ENCODE data around the gene TMA7. TPM values are rescaled to one million over a fixed set of nuclear protein-coding genes. Genes with fewer than 3 reads are reported as not detected.

Gene TMA7
- polyA plus RNA-seq, 1 donor from 2014 or later, result 1,747 TPM

- Histone ChIP-seq H3K9ac (ENCODE audit: low read length) (no peak overlapping the region), H3K9me3 (ENCODE audit: low read length) (no peaks in the 10 kb centered on the region), H3K9me2 (ENCODE audit: insufficient read depth, low read length) (no peaks in the 10 kb centered on the region), H3K79me2 (replicated peaks; ENCODE audit: insufficient read depth, low read length) (peaks cover 10% of the 10 kb centered on the region), H3K27ac (ENCODE audit: low read length) (no peak overlapping the region), H3K4me3 (ENCODE audit: low read length) (no peak overlapping the region), H3K36me3 (ENCODE audit: insufficient read depth, low read length) (no peaks in the 10 kb centered on the region), H2AFZ (ENCODE audit: low read depth, low read length) (no peak overlapping the region), H3K4me2 (ENCODE audit: low read length) (no peak overlapping the region), H3F3A (ENCODE audit: insufficient read depth, low read length, poor library complexity, severe bottlenecking) (no peaks in the 10 kb centered on the region), H4K20me1 (ENCODE audit: insufficient read depth) (no peaks in the 10 kb centered on the region), H3K27me3 (ENCODE audit: insufficient read depth, low read depth, low read length) (no peaks in the 10 kb centered on the region)
- TF ChIP-seq SMC3 (conservative IDR thresholded peaks at IDR 0.05; ENCODE audit: poor library complexity), result no peak
- no peak for TF ChIP-seq RAD21 (conservative IDR thresholded peaks at IDR 0.05)
- no peak for TF ChIP-seq REST (IDR thresholded peaks at IDR 0.05; ENCODE audit: borderline replicate concordance)
- TF ChIP-seq TAF1 (IDR thresholded peaks at IDR 0.05; ENCODE audit: low read depth), result no peak
- no peak for TF ChIP-seq EZH2 (IDR thresholded peaks at IDR 0.05; ENCODE audit: borderline replicate concordance, insufficient read depth, low read length, poor library complexity, severe bottlenecking)
- TF ChIP-seq EP300 (conservative IDR thresholded peaks at IDR 0.05; ENCODE audit: poor library complexity, severe bottlenecking), result no peak
- no peak for TF ChIP-seq MXI1 (conservative IDR thresholded peaks at IDR 0.05; ENCODE audit: poor library complexity, severe bottlenecking)
- no peak for TF ChIP-seq POLR2AphosphoS5 (IDR thresholded peaks at IDR 0.05)
- TF ChIP-seq CTCF (IDR thresholded peaks at IDR 0.05; ENCODE audit: poor library complexity, severe bottlenecking), result no peak
Measured at GRCh38 chr3:48434591-48435222, 5.3 kb upstream of the TMA7 start.

GRCh38 chr3:48435223-48435595 is 4.8 kb upstream of the TMA7 start:
- Histone ChIP-seq H3K9me3 (ENCODE audit: low read length) (no peaks in the 10 kb centered on the region), H3K27me3 (ENCODE audit: insufficient read depth, low read depth, low read length) (no peaks in the 10 kb centered on the region), H3K79me2 (replicated peaks; ENCODE audit: insufficient read depth, low read length) (peaks cover 6% of the 10 kb centered on the region), H3K36me3 (ENCODE audit: insufficient read depth, low read length) (no peaks in the 10 kb centered on the region), H2AFZ (ENCODE audit: low read depth, low read length) (no peak overlapping the region), H3K4me3 (ENCODE audit: low read length) (no peak overlapping the region), H3K9ac (ENCODE audit: low read length) (no peak overlapping the region), H3K27ac (ENCODE audit: low read length) (no peak overlapping the region), H4K20me1 (ENCODE audit: insufficient read depth) (no peaks in the 10 kb centered on the region), H3K4me2 (ENCODE audit: low read length) (no peak overlapping the region), H3F3A (ENCODE audit: insufficient read depth, low read length, poor library complexity, severe bottlenecking) (no peaks in the 10 kb centered on the region), H3K9me2 (ENCODE audit: insufficient read depth, low read length) (no peaks in the 10 kb centered on the region)
- no peak for TF ChIP-seq CTCF (IDR thresholded peaks at IDR 0.05; ENCODE audit: poor library complexity, severe bottlenecking)
- TF ChIP-seq SMC3 (conservative IDR thresholded peaks at IDR 0.05; ENCODE audit: poor library complexity), result no peak
- TF ChIP-seq TAF1 (IDR thresholded peaks at IDR 0.05; ENCODE audit: low read depth), result no peak
- TF ChIP-seq POLR2AphosphoS5 (IDR thresholded peaks at IDR 0.05), result no peak
- no peak for TF ChIP-seq MXI1 (conservative IDR thresholded peaks at IDR 0.05; ENCODE audit: poor library complexity, severe bottlenecking)
- TF ChIP-seq REST (IDR thresholded peaks at IDR 0.05; ENCODE audit: borderline replicate concordance), result no peak
- no peak for TF ChIP-seq RAD21 (conservative IDR thresholded peaks at IDR 0.05)
- TF ChIP-seq EP300 (conservative IDR thresholded peaks at IDR 0.05; ENCODE audit: poor library complexity, severe bottlenecking), result no peak
- TF ChIP-seq EZH2 (IDR thresholded peaks at IDR 0.05; ENCODE audit: borderline replicate concordance, insufficient read depth, low read length, poor library complexity, severe bottlenecking), result no peak

Measured in neural cell (in vitro differentiated cells).